ENCODE measurements around the gene AUTS2.

DNA sequence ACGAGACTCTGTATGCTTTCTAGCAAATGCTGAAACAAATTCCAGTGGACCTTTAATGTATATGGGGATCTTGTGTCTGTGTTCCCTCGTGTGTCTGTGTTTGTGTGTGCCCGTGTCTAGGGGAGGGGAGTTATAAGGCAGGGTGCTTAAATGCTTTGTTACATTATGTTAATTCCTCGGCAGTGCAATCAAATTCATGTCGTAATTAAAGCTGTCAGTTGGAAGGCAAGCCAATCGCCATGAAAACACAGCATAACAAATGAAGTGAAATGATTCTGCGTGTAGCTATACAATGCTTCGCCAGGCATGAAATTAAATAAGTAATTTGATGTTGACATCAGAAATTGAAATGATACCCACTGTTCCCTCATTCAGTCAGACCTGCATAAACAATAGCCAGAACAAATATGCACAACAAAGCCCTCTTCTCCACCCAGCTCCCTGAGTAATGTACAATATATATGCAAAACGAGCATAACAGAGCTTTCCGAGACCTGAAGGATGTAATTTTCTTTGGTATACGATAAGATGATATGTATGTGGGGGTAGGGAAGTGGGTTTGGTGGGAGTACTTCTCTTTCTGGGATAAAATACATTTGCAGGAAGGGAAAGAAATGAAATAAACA, 534.1 kb downstream of the AUTS2 start:
- TF ChIP-seq, protein P1, sequence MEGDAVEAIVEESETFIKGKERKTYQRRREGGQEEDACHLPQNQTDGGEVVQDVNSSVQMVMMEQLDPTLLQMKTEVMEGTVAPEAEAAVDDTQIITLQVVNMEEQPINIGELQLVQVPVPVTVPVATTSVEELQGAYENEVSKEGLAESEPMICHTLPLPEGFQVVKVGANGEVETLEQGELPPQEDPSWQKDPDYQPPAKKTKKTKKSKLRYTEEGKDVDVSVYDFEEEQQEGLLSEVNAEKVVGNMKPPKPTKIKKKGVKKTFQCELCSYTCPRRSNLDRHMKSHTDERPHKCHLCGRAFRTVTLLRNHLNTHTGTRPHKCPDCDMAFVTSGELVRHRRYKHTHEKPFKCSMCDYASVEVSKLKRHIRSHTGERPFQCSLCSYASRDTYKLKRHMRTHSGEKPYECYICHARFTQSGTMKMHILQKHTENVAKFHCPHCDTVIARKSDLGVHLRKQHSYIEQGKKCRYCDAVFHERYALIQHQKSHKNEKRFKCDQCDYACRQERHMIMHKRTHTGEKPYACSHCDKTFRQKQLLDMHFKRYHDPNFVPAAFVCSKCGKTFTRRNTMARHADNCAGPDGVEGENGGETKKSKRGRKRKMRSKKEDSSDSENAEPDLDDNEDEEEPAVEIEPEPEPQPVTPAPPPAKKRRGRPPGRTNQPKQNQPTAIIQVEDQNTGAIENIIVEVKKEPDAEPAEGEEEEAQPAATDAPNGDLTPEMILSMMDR (IDR thresholded peaks at IDR 0.05) = no peak
- no peak for TF ChIP-seq EP300 (IDR thresholded peaks at IDR 0.05)
- no peak for TF ChIP-seq POLR2A (IDR thresholded peaks at IDR 0.05)
